Stimulated activated effector memory CD8-positive, alpha-beta T cell treated with anti-CD3 and anti-CD28 coated beads, Interleukin-12 subunit alpha, Interleukin-12 subunit beta, amount 100 ng/mL, for 72 hours (primary cell): Measurements from ENCODE around the gene LINC00632.

Experiments used
- ATAC-seq: fragments of 150-1000 bp; cut with Tn5 transposase; 2 replicates; pipeline ENCODE4 v1.10.0; 2021
- DNase-seq, 2 donors: peaks; one replicate each; pipeline ENCODE4 v3.0.0; 2021 to 2022; ENCODE audit warnings: low spot score in 2 of 2
- H3K27ac Mint-ChIP-seq: one replicate; pipeline ENCODE4 v1.8.0; 2022; ENCODE audit warnings: mild to moderate bottlenecking, mixed read lengths
- H3K36me3 Mint-ChIP-seq: one replicate; pipeline ENCODE4 v1.8.0; 2022; ENCODE audit warnings: mild to moderate bottlenecking, mixed read lengths
- H3K4me1 Mint-ChIP-seq: one replicate; pipeline ENCODE4 v1.8.0; 2022; ENCODE audit warnings: mixed read lengths
- H3K4me3 Mint-ChIP-seq: one replicate; pipeline ENCODE4 v1.8.0; 2022; ENCODE audit warnings: mild to moderate bottlenecking, mixed read lengths
- H3K9me3 Mint-ChIP-seq: one replicate; pipeline ENCODE4 v1.8.0; 2022; ENCODE audit warnings: mixed read lengths

LINC00632 gene

DNA sequence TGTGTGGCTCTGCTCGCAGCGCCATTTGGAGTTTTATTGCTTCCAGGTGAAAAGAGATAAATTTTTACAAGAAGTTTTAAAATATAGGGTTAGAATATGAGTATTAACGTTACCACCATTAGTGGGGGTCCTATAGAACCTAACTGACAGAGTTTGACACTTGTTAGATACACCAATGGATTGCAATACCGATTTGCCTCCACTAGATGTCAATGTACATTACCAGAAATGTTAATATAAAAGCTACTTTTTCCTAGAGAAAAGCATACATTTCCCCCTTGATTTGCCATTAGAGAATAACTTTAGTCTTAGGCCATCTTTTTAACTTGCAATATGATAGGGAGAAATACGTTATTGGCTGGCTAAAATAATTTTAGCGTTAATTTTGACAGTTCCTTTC is 108.4 kb downstream of the LINC00632 start:
- ATAC-seq (no peak), DNase-seq (no peak)
- H3K36me3 Mint-ChIP-seq, result no peaks in the 10 kb centered on the region
- H3K4me1 Mint-ChIP-seq, result no peaks in the 10 kb centered on the region
- peaks cover 10% of the 10 kb centered on the region for H3K9me3 Mint-ChIP-seq
- no peak overlapping the region for H3K4me3 Mint-ChIP-seq
- no peak overlapping the region for H3K27ac Mint-ChIP-seq

- ATAC-seq (no peak), DNase-seq (no peak)
- no peaks in the 10 kb centered on the region for H3K4me1 Mint-ChIP-seq
- H3K36me3 Mint-ChIP-seq, result no peaks in the 10 kb centered on the region
- no peak overlapping the region for H3K4me3 Mint-ChIP-seq
- H3K27ac Mint-ChIP-seq, result no peak overlapping the region
- H3K9me3 Mint-ChIP-seq, result peaks cover 6% of the 10 kb centered on the region
Observed at GRCh38 chrX:140821280-140821679, 111.7 kb downstream of the LINC00632 start.

GRCh38 chrX:140822184-140822583 is 112.6 kb downstream of the LINC00632 start:
- ATAC-seq (no peak), DNase-seq (no peak)
- H3K4me3 Mint-ChIP-seq, result no peak overlapping the region
- peaks cover 4% of the 10 kb centered on the region for H3K9me3 Mint-ChIP-seq
- H3K27ac Mint-ChIP-seq, result no peak overlapping the region
- no peaks in the 10 kb centered on the region for H3K36me3 Mint-ChIP-seq
- H3K4me1 Mint-ChIP-seq, result no peaks in the 10 kb centered on the region

DNA sequence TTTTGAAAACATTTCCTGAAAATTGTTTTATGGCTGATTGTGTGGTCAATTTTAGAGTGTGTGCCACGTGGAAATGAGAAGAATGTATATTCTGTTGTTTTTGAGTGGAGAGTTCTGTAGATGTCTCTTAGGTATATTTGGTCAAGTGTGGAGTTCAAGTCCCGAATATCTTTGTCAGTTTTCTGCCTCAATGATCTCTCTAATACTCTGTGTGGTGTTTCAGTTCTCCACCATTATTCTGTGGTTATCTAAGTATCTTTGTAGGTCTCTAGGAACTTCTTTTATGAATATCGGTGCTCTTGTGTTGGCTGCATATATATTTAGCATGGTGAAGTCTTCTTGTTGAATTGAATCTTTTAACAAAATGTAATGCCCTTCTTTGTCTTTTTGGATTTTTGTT is 113.3 kb downstream of the LINC00632 start:
- H3K36me3 Mint-ChIP-seq, result no peaks in the 10 kb centered on the region
- H3K4me1 Mint-ChIP-seq, result no peaks in the 10 kb centered on the region
- H3K4me3 Mint-ChIP-seq, result no peak overlapping the region
- no peak overlapping the region for H3K27ac Mint-ChIP-seq
- ATAC-seq, result no peak
- no peak for DNase-seq
- H3K9me3 Mint-ChIP-seq, result peaks cover 4% of the 10 kb centered on the region

DNA sequence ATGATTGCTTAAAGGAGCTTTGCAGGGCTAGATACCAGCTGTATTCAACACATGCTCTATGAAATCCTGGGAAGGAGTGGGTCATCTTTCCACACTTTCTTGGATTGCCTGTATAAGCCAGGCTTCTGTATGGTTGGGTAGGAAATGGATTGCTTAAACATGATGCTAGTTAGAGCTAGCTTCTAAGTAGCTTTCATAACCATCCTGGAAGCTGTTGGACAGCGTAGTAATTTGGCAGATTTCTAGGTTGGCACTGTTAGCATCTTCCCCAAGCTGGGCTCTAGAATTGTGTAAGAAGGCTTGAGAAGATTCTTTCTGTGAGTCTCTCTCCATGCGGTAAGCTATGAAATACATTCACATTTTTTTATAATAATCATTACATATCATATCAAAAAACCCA is 127.3 kb downstream of the LINC00632 start:
- DNase-seq, result no peak
- Mint-ChIP-seq H3K4me3 (no peak overlapping the region), H3K27ac (no peak overlapping the region), H3K9me3 (peaks cover 3% of the 10 kb centered on the region), H3K4me1 (no peaks in the 10 kb centered on the region), H3K36me3 (no peaks in the 10 kb centered on the region)
- ATAC-seq, result no peak
